A549 (cell line): ENCODE measurements around the gene DCP2. TPM values are rescaled to one million over a fixed set of nuclear protein-coding genes. Genes with fewer than 3 reads are reported as not detected.

Source experiments
- ATAC-seq, 2 experiments: fragments of 200-7000 bp in 1 of 2; fragments of >200 bp in 1 of 2; cut with Nextera tagmentation in 1 of 2; cut with Tn5 transposase in 1 of 2; 3 replicates each; pipeline versions ENCODE4 v1.8.0 to v1.9.1; 2018 to 2020; ENCODE audit warnings: mild to moderate bottlenecking in 1 of 2, moderate library complexity in 1 of 2
- CTCF ChIA-PET: fragments of 300-600 bp; sonication (Branson Sonifier 250); formaldehyde crosslinking; extraction: SDS; loops from one replicate; lab custom pipeline; 2021; ENCODE audit warnings: antibody characterized with exemption, inconsistent platforms; lab: Yijun Ruan, JAX
- POLR2A ChIA-PET: fragments of 350-600 bp; formaldehyde crosslinking; extraction: SDS; loops from one replicate; lab custom pipeline; 2021; ENCODE audit warnings: antibody characterized with exemption, inconsistent platforms; lab: Yijun Ruan, JAX
- DNase-seq, 2 experiments: peaks; one replicate each; pipeline versions ENCODE4 v3.0.0 to v3.0.0-alpha.2; 2011 to 2016; ENCODE audit warnings: low read depth in 1 of 2, low spot score in 1 of 2
- FAIRE-seq: peaks from 2 replicates; lab custom pipeline; 2011; peaks lifted over from hg19 to GRCh38; lab: Jason Lieb, UNC
- H3K27ac ChIP-seq, 2 experiments: fragments of >200 bp; sonication (Bioruptor Twin); formaldehyde crosslinking; 3 replicates each; pipeline ENCODE4 v1.5.1; 2016 to 2017
- H3K4me1 ChIP-seq: fragments of >200 bp; sonication (Bioruptor Twin); formaldehyde crosslinking; 3 replicates; pipeline ENCODE4 v1.6.1; 2016
- H3K4me2 ChIP-seq: fragments of >200 bp; sonication (Bioruptor Twin); formaldehyde crosslinking; 3 replicates; pipeline ENCODE4 v1.6.1; 2016
- H3K4me3 ChIP-seq: fragments of >200 bp; sonication (Bioruptor Twin); formaldehyde crosslinking; 3 replicates; pipeline ENCODE4 v1.5.1; 2016
- H3K9me3 ChIP-seq: fragments of >200 bp; sonication (Bioruptor Twin); formaldehyde crosslinking; 3 replicates; pipeline ENCODE4 v1.6.1; 2016
- CBX8 ChIP-seq: fragments of 200-600 bp; sonication (generic); IDR thresholded peaks from 2 replicates; pipeline ENCODE4 v1.6.1; 2016
- CEBPB ChIP-seq, 2 experiments: fragments of >200 bp in 1 of 2; sonication (Bioruptor Twin) in 1 of 2; formaldehyde crosslinking in 1 of 2; IDR thresholded peaks; 2 replicates each; pipeline ENCODE4 v1.6.1; 2012 to 2016
- CHD2 ChIP-seq: fragments of 150-350 bp; IDR thresholded peaks from 2 replicates; pipeline ENCODE4 v1.6.1; 2014; ENCODE audit warnings: low read length; ENCODE audit not compliant: partially characterized antibody
- HOXB5 ChIP-seq: fragments of 250-450 bp; sonication (Bioruptor Pico); IDR thresholded peaks from 2 replicates; pipeline ENCODE4 v1.5.0; 2020; ENCODE audit warnings: mild to moderate bottlenecking, moderate library complexity
- JUNB ChIP-seq: fragments of >200 bp; sonication (Bioruptor Twin); formaldehyde crosslinking; IDR thresholded peaks from 2 replicates; pipeline ENCODE4 v1.6.1; 2016
- KDM5A ChIP-seq: fragments of 200-600 bp; sonication (generic); IDR thresholded peaks from 2 replicates; pipeline ENCODE4 v1.6.1; 2016; ENCODE audit warnings: antibody characterized with exemption, mild to moderate bottlenecking
- MAZ ChIP-seq: fragments of 150-350 bp; IDR thresholded peaks from 2 replicates; pipeline ENCODE4 v1.6.1; 2014; ENCODE audit warnings: antibody characterized with exemption, low read depth, low read length, borderline replicate concordance
- NFE2L2 ChIP-seq: fragments of 150-350 bp; conservative IDR thresholded peaks from 2 replicates; pipeline ENCODE4 v1.6.1; 2014; ENCODE audit warnings: low read length
- NPAS2 ChIP-seq: fragments of 250-450 bp; sonication (Bioruptor Pico); IDR thresholded peaks from 2 replicates; pipeline ENCODE4 v1.8.0; 2022; ENCODE audit warnings: mild to moderate bottlenecking, moderate library complexity, borderline replicate concordance
- POLR2A ChIP-seq: IDR thresholded peaks from 2 replicates; pipeline ENCODE4 v1.6.1; 2012; ENCODE audit warnings: mild to moderate bottlenecking, low read length
- POLR2AphosphoS2 ChIP-seq: conservative IDR thresholded peaks from 2 replicates; pipeline ENCODE4 v1.6.1; 2012; ENCODE audit warnings: low read length, improper control_type of control experiment, inconsistent platforms
- SMC3 ChIP-seq: fragments of >200 bp; sonication (Bioruptor Twin); formaldehyde crosslinking; IDR thresholded peaks from 3 replicates; pipeline ENCODE4 v1.6.1; 2018; ENCODE audit warnings: inconsistent platforms
- TP53 ChIP-seq: fragments of 250-450 bp; sonication (Bioruptor Pico); IDR thresholded peaks from 2 replicates; pipeline ENCODE4 v1.5.0; 2021; ENCODE audit warnings: mild to moderate bottlenecking, moderate library complexity
- ZFP36 ChIP-seq: fragments of 450-650 bp; IDR thresholded peaks from 2 replicates; pipeline ENCODE4 v1.6.1; 2014; ENCODE audit warnings: borderline replicate concordance; ENCODE audit not compliant: partially characterized antibody
- ZNF302 ChIP-seq: fragments of 250-450 bp; sonication (Bioruptor Pico); IDR thresholded peaks from 2 replicates; pipeline ENCODE4 v1.9.0; 2021; ENCODE audit warnings: inconsistent platforms, mild to moderate bottlenecking, moderate library complexity
- ZSCAN20 ChIP-seq: fragments of 250-450 bp; sonication (Bioruptor Pico); IDR thresholded peaks from 2 replicates; pipeline ENCODE4 v1.8.0; 2022; ENCODE audit warnings: mild to moderate bottlenecking, moderate library complexity
- WGBS: methylation state at CpG from one replicate; pipeline ENCODE4 v1.1.6; 2017; ENCODE audit errors: missing lambda C conversion rate; 5-methylcytosine and 5-hydroxymethylcytosine counted together
- polyA plus RNA-seq, 4 experiments: library from polyadenylated mRNA; depleted of rRNA in 3 of 4; stranded (reverse); fragments of >200 nt; fragmentation: RNase III in 1 of 4; extraction: RNeasy Plus Mini Kit Qiagen cat#74134 plus additional on column Dnase treatment in 1 of 4; gene quantifications; 2 replicates in 3 of 4; 3 replicates in 1 of 4; pipeline ENCODE4 v1.2.3, GENCODE V29; 2011 to 2017
- TF ChIP-seq, protein P1 (sequence below): fragments of 450-650 bp; IDR thresholded peaks from 2 replicates; pipeline ENCODE4 v1.6.1; 2014; ENCODE audit warnings: antibody characterized with exemption
- TF ChIP-seq, protein P2 (sequence below): IDR thresholded peaks from 2 replicates; pipeline ENCODE4 v1.6.1; 2012; ENCODE audit warnings: low read depth, borderline replicate concordance
- TF ChIP-seq, protein P3 (sequence below): fragments of >200 bp; sonication (Bioruptor Twin); formaldehyde crosslinking; IDR thresholded peaks from 2 replicates; pipeline ENCODE4 v1.6.1; 2016

DCP2 gene
- polyA plus RNA-seq, 2 of the 4 experiments (the other 2 are of a cell fraction), result 7.2 to 16.1 TPM

DNA sequence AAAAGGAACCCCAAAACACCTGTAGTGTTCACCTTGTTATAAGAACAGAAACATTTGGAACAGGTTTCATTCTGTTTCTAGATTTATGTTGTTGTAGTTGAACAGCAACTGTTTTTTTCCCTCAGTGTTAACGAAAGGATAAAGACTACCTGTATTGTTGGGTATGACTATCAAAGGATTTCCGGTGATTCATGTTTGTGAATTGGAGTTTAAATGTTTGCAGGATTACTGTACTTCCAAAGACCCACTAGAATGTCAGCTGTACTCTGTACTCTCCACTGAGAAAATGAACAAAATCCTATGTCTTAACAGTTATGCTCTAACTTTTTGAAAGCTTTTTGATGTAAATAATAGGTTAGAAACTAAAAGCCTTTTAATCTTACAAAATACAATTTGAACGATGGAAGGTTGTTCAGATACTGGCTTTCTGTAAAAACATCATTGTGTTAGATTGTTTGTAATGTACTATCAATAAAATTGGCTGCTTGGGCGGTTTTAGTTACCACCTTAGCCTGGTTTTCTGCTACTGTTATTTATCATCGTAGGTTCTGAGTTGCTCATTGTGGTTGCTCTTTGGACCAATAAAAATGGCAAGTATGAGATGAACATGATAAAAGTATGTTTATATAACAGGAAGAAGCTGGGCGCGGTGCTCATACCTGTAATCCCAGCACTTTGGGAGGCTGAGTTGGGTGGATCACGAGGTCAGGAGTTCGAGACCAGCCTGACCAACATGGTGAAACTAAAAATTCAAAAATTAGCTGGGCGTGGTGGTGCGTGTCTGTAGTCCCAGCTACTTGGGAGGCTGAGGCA lies 44.1 kb downstream of the DCP2 start:
- Histone ChIP-seq H3K27ac (no peak overlapping the region), H3K4me2 (peak overlapping the region; percentile 7; the same call in 2 of the 3 replicates), H3K4me3 (no peak overlapping the region), H3K9me3 (no peaks in the 10 kb centered on the region), H3K4me1 (peaks cover 10% of the 10 kb centered on the region; the same call in 2 of the 3 replicates)
- TF ChIP-seq POLR2AphosphoS2, result no peak
- TF ChIP-seq POLR2A, result no peak
- no peak for TF ChIP-seq KDM5A
- TF ChIP-seq HOXB5 (CRISPR knock-in tag), result no peak
- no peak for TF ChIP-seq CHD2
- TF ChIP-seq ZSCAN20, result no peak
- TF ChIP-seq SMC3, result no peak
- TF ChIP-seq, protein P1, sequence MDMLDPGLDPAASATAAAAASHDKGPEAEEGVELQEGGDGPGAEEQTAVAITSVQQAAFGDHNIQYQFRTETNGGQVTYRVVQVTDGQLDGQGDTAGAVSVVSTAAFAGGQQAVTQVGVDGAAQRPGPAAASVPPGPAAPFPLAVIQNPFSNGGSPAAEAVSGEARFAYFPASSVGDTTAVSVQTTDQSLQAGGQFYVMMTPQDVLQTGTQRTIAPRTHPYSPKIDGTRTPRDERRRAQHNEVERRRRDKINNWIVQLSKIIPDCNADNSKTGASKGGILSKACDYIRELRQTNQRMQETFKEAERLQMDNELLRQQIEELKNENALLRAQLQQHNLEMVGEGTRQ, result no peak
- TF ChIP-seq CEBPB (IDR thresholded peaks at IDR 0.05), result no peak
- TF ChIP-seq, protein P2, sequence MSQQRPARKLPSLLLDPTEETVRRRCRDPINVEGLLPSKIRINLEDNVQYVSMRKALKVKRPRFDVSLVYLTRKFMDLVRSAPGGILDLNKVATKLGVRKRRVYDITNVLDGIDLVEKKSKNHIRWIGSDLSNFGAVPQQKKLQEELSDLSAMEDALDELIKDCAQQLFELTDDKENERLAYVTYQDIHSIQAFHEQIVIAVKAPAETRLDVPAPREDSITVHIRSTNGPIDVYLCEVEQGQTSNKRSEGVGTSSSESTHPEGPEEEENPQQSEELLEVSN, result no peak
- no peak for TF ChIP-seq TP53
- ChIA-PET POLR2A (no interaction called here), CTCF (no interaction called here)
- ATAC-seq (peak in 1 of 2 experiments; percentile 46; a peak in 2 of 6 replicates), FAIRE-seq (peak; percentile 18), DNase-seq (no peak)
- WGBS, result 84% methylated on average over 11 of the region's 11 CpGs

DNA sequence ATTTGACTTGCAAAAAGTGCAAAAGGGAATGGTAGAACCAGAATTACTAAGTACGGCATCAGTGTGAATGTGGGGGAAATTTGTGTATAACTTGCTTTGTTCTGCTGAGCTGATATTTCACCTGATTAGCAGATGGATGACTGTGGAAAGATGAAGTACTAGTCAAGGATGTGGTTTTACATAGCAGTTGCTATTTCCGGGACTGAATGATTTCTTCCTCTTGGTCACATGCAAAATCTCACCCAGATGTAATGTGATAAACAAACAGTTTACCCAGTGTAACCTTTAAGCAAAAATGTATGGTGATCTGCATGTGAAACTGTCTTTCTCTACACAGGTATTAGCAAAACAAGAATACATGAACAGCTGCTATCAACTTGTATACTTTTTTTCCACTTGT lies 46.1 kb downstream of the DCP2 start:
- no peak for ATAC-seq
- Histone ChIP-seq H3K27ac (no peak overlapping the region), H3K4me2 (no peak overlapping the region), H3K9me3 (no peaks in the 10 kb centered on the region), H3K4me1 (peaks cover 10% of the 10 kb centered on the region; the same call in 2 of the 3 replicates), H3K4me3 (no peak overlapping the region)
- FAIRE-seq, result no peak
- TF ChIP-seq TP53 (no peak), MAZ (no peak), NFE2L2 (no peak), ZNF302 (CRISPR knock-in tag) (no peak)
- TF ChIP-seq, protein P3, sequence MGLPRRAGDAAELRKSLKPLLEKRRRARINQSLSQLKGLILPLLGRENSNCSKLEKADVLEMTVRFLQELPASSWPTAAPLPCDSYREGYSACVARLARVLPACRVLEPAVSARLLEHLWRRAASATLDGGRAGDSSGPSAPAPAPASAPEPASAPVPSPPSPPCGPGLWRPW, result no peak
- ChIA-PET POLR2A (no interaction called here), CTCF (interaction anchor here (1.0 to 1.7 kb wide), 2 partner anchors 18 to 26 kb away, joined by 3 to 7 read pairs; no protein-coding TSS in a partner anchor)
- no peak for DNase-seq
- WGBS, result 92% methylated on average over 2 of the region's 2 CpGs

DNA sequence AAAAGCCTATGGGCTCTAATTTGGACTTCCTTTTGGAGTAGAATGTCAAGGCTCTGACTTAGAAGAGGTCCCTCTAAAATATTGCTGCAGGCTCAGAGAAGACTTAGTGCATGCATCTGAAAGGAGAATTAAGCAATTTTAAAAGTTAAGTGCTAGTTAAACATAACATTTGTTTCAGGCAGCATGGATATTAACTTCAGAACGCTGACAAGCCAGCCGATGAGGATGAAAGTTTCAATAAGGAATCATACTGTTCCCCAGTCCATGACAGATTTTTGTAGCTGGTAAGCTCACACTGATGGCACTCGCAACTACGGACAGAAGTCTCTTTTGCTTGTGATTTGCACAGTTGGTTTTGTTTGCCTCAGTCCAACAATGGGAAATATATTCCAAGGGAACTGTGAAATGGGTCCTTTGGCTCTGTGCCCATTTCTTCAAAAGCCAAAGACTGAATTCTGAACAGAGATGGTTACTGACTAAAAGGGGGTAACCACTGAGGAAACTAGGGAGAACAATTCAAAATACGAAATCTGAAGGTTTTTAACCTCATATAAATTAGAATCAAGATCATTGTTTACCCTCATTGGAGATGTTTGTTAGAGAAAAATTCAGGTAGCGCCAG lies 47.6 kb downstream of the DCP2 start:
- 75% methylated on average over 6 of the region's 6 CpGs for WGBS
- DNase-seq (no peak), FAIRE-seq (no peak), ATAC-seq (no peak)
- no peak overlapping the region for H3K27ac ChIP-seq
- POLR2A ChIA-PET, result no interaction called here
- peaks cover 10% of the 10 kb centered on the region; the same call in 2 of the 3 replicates for H3K4me1 ChIP-seq
- CTCF ChIA-PET, result interaction anchor here (1.1 to 1.7 kb wide), 2 partner anchors 28 to 143 kb away, joined by 4 to 7 read pairs; no protein-coding TSS in a partner anchor
- H3K4me2 ChIP-seq, result no peak overlapping the region
- no peak overlapping the region for H3K4me3 ChIP-seq
- TF ChIP-seq JUNB (no peak), CBX8 (no peak), ZFP36 (no peak), NPAS2 (CRISPR knock-in tag) (no peak), CHD2 (no peak)
- H3K9me3 ChIP-seq, result no peaks in the 10 kb centered on the region
